Thyroid gland (tissue), 4 donors: Measurements from ENCODE around the gene ZNF138.

Experiments used
- POLR2A ChIP-seq, 2 donors: fragments of 450-650 bp; IDR thresholded peaks; one replicate each; pipeline ENCODE4 v1.6.1; 2017; ENCODE audit warnings: antibody characterized with exemption in 2 of 2, mild to moderate bottlenecking in 2 of 2, moderate library complexity in 1 of 2
- TF ChIP-seq, protein P1 (sequence below), 6 experiments: fragments of 200-600 bp in 3 of 6; fragments of 450-650 bp in 3 of 6; sonication (generic) in 3 of 6; IDR thresholded peaks; one replicate each; pipeline ENCODE4 v1.5.1; 2016 to 2019; ENCODE audit warnings: antibody characterized with exemption in 6 of 6, mild to moderate bottlenecking in 2 of 6, inconsistent platforms in 1 of 6, moderate library complexity in 1 of 6

DNA sequence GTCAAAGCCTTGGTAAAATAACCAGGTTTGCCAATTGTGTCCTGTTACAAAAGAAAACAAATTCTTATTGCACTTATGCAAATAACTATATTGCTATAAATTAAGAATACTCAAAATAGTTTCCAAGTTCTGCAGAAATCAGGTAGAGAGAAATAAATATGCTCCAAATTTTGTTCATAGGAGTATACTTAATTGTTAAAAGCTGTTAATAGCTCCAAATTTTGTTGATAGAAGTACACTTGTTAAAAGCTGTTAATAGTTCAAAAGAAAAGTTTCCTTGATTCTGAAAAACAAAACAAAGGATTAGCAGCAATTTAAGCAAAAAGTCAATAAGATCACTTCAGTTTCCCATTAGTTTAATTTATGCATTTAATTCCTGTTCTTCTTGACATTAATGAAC, 46.4 kb upstream of the ZNF138 start:
- TF ChIP-seq, protein P1, sequence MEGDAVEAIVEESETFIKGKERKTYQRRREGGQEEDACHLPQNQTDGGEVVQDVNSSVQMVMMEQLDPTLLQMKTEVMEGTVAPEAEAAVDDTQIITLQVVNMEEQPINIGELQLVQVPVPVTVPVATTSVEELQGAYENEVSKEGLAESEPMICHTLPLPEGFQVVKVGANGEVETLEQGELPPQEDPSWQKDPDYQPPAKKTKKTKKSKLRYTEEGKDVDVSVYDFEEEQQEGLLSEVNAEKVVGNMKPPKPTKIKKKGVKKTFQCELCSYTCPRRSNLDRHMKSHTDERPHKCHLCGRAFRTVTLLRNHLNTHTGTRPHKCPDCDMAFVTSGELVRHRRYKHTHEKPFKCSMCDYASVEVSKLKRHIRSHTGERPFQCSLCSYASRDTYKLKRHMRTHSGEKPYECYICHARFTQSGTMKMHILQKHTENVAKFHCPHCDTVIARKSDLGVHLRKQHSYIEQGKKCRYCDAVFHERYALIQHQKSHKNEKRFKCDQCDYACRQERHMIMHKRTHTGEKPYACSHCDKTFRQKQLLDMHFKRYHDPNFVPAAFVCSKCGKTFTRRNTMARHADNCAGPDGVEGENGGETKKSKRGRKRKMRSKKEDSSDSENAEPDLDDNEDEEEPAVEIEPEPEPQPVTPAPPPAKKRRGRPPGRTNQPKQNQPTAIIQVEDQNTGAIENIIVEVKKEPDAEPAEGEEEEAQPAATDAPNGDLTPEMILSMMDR (IDR thresholded peaks at IDR 0.05): no peak
- TF ChIP-seq POLR2A (IDR thresholded peaks at IDR 0.05): no peak
